Measurements from ENCODE around the gene SMO.

GRCh38 chr7:129144095-129144833 lies 44.2 kb upstream of the SMO start, which contains the start of gene TSPAN33:
- TF ChIP-seq CTCF (IDR thresholded peaks at IDR 0.05; ENCODE audit: low read depth, low read length, poor library complexity, severe bottlenecking) = no peak
- TF ChIP-seq EZH2phosphoT487 (IDR thresholded peaks at IDR 0.05; ENCODE audit: borderline replicate concordance, low read length) = no peak
